Measurements from ENCODE around the gene LRP1B. TPM values are rescaled to one million over a fixed set of nuclear protein-coding genes. Genes with fewer than 3 reads are reported as not detected.

LRP1B gene
- polyA plus RNA-seq, 12 donors = 2.1 to 3.6 (median 3.0) TPM; not detected in 2

DNA sequence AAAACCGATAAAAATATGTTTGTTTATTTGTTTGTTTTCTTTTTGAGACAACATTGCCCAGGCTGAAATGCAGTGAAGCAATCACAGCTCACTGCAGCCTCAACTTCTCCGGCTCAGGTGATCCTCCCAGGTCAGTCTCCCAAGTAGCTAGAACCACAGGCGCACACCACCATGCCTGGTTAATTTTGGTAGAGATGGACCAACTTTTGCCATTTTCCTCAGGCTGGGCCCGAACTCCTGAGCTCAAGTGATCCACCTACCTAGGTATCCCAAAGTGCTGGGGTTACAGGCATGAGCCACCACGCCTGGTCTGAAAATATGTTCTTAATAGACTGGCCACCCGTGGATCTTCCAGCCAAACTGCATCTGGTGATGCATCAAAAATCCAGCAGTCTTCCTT, 1867.9 kb downstream of the LRP1B start:
- DNase-seq = no peak

DNA sequence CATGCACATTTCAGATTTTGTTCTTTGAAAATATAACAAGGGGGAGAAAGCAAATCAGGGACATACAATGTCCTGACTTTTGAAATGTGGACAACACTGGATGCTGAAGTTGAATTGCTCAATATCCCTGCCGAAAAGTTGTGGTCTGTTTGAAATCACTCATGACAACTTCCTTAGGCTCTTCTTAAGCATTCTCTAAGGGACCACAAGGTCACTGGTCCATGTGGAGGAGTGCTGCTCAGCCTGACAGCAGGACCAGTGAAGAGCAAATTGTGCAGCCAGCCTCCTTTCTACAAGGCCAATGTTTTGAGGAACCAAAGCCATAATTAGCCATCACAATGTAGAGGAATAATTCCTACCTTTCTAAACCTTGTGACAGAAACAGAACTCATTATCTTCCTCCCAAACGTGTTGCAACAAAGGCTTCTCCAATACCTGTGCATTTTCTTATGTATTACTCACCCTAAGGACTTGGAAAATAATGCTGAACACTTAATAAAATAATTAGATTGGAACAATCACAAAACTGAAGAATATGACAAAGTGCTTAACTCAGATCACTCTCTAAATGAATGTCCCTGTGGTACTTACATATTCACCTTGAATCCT, 1873.0 kb downstream of the LRP1B start:
- DNase-seq = no peak

DNA sequence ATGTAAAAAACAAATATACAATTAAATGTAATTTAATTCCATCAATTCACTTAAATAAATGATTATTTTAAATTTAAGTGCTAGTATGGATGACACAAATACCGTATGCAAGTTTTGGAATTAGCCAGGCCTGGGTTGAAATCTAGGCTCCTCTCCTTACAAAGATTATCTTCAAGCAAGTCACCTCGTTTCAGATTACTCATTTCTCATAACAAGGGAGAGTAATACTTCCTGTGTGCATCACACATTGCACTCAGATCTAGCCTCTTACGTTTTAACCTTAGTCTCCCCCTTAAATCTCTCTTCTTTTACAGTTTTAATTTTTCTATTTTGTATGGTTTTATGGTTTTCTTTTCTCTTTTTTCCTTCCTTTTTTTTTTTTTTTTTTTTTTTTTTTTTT, 1874.7 kb downstream of the LRP1B start:
- no peak for DNase-seq

DNA sequence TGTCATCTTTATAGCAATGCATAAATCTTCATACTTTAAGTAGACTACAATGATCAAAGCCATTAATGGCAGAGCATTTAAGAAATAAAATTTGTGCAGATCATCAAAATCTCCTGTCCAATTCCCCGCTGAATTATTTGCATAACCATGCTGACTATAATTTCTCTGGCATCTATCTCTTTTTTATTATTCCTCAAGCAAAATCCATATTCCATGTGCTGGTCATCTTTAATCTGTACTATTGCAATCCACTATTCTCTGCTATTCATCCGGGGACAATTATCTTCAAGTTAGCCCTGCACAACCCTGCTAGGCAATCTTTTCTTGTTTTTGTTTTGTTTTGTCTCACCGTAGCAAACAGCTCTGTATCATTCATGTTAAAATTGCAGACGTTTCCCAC, 1881.0 kb downstream of the LRP1B start:
- peak; percentile 31 for DNase-seq

DNA sequence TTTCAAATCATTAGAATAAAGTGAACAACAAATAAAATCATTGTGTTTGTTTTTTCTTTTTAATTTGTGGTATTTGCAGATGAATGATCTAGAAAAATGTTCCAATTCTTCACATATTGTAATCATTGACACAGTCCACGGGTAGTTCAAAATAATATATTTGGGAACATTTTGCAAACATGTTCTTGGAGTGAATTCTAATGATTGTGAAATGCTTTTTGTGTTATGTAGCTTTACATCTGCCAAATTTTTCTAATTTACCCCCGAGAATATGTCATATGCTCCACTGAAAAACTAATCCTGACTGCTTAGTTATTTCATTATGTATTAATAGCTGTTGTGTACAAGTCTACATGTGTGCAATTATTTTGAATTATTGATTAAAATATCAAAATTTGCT, 1882.2 kb downstream of the LRP1B start:
- DNase-seq = peak; percentile 57

DNA sequence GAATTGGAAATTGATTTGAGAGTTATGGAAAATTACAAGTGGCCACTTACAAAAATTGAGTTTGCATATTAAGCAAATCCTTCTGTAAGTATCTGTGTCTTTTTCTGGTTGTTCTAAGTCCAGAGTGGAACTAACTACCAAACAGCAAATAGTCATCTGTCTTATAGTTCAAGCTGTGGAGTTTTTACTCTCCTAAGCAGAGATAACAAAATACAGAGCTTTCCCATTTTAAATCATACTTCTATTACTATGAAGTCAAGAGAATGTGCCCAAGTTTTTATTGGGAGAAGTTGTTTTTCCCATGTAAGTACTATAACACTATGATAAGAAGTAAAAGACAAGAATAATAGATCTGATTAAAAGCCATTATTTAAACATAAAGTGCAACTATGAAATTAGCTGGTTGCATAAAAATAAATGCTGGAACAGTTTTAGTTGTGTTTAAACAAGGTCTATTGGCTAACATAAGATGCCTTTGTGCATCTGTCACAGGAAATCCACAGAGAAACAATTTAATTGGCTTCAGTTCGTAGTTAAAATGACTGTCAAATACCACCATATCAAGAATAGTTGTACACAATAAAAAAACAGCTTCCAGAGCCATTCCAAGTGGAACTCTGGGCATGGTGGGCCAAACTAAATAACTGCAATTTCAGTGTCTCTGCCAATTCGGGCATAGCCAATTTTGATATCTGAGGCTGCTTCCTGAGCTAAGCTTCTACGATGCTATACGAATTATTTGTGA, 1883.2 kb downstream of the LRP1B start:
- peak; percentile 24 for DNase-seq

DNA sequence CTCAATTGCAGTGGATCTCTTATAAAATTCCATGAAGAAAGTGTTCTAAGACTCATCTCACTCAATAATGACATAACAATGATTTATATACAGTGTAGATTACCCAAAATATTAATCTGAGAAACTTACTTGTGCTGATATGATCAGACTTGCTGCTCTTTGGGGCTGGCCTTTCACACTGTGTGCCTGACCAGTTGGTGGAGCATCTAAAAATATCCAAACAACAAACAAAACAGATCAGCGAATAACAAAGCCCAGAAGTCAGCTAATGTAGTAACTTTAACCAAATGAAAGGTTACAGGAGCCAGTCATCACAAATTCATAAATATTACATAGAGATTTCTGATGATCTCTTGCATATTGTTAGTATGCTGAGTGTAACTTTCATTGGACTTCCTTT, 1883.9 kb downstream of the LRP1B start:
- DNase-seq = no peak

DNA sequence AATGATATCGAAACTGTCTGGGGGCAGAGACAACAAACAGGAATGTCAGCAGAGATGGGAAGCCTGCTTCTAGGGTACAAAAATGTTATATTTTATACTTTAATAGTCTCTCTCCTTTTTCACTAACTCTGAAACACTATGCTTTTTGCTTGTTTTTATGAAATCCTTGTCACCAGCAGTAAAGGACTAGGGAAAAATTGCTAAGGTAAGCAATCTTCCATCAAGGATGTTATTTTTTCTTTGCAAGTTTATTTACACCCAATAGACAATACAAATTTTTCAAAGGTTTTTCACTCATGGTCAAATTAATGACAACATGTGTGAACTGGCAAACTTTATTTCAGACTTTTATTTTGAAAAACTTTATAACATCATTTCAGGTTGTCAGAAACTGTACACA, 1884.8 kb downstream of the LRP1B start:
- DNase-seq = no peak

DNA sequence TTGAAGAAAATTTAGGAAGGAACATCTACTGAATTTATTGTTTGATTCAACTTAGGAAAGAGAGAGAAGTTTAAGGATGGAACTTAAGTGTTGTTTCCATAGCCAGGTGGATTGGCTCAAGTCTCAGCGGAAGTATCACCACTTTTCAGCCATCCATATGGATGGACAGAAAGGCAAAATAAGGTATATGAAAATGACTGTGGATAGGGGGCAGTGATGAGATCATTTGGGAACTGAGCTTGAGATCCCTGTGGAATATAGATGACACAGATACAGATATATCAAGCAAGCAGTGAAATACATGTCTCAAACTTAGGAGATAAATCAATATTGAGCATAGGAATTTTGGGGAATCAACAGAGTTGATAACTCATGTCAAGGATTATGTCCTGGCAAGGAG, 1887.9 kb downstream of the LRP1B start:
- DNase-seq = no peak

DNA sequence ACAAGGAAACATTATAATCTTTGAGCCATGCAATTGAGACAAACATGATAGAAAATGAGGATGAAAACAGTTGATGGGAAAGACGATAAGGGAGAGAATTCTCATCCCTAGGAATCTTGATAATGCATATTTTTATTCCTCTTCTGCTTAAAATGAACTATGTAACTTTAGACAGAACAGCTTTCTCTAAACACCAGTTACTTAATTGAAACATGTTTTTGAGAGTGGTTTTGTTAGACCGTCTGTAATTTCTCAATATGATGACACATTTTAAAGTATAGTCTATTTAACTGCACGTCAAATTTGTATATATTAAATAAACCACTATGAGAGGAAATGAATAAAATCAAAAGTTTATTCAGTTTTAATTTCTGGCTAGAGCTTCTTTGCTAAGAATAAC, 1896.7 kb downstream of the LRP1B start:
- DNase-seq = no peak

DNA sequence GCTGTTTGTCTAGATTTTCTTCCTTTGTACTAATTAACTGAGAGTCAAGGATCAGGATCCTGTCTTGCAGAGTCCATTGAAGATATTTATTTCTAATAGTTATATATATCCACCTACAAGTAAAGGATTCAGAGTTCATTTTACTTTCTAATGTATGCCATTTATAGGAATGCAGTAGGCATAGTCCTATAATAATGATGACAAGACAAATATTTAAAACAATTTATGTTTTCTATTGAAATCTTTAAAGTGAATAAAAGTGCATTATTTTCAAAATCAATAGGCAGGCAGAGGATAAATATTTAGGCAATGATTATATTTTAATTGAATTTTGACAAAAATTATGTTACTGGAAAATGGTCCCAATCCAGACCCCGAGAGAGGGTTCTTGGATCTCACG, 1919.9 kb downstream of the LRP1B start:
- DNase-seq = no peak

DNA sequence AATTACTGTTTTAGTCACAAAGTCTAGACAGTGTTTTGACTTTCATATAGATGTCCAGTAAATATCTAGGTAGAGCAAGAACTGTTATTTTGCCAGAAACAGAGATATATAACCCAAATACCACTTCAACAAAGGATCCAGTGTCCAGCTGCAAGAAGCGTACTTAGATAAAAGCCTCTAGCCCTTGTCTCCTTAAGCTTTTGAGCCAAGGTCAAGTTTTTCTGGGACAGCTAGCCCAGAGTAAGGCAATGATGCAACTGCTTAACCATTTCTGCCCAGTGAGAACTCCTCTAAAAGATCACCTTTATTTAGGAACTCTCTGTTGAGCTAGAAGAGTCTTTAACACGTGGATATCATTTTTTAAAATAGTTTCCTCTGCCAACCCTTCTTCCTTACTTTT, 1925.7 kb downstream of the LRP1B start:
- no peak for DNase-seq

DNA sequence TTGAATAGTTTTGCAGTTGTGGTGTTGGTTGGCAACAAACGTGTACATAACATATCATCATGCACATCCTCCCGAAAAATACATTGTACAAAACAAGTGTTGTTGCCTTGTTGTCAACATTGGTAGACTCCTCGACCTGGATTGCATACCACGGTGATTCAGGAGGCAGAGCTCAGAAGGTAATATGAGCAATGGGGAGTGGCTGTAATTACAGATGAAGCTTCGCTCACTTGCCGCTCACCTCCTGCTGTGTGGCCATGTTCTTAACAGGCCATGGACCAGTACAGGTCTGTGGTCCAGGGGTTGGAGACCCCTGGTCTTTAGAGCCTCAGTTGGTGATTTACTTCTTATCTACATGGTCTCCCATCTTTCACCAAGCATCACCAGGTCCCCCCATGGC, 1927.5 kb downstream of the LRP1B start:
- no peak for DNase-seq

DNA sequence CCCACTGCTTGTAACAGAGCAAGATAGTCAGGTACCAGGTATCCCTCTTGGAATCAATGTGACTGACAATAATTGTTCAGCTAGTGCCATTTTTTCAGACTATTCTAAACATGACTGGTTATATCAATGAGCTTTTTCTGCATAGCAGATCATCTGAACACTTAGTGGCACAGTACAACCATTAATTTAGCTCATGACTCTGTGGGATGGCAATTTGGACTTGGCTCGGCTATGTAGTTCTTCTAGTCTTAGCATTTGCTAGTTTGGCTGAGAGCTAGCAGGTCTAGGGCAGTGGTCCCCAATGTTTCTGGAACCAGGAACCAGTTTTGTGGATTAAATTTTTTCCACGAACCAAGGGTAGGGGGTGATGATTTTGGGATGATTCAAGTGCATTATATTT, 1929.2 kb downstream of the LRP1B start:
- DNase-seq = no peak

DNA sequence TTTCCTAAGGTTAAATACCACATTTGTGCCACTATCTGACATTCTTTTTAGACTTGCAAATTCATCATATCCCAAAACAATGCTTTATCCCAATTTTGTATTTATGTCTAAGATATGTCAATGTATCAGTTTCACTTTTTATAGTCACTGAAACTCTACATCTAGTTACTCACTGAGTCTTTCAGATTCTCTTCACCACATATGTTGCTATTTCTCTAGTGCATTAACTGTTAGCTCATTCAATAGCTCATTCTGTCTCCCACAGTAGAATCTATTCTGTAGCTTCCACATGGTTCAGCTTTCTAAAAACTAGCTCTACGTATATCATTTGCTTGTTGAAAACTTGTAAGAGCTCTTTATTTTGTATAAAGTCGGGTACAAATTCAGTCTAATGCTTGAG, 1930.1 kb downstream of the LRP1B start:
- DNase-seq = no peak

DNA sequence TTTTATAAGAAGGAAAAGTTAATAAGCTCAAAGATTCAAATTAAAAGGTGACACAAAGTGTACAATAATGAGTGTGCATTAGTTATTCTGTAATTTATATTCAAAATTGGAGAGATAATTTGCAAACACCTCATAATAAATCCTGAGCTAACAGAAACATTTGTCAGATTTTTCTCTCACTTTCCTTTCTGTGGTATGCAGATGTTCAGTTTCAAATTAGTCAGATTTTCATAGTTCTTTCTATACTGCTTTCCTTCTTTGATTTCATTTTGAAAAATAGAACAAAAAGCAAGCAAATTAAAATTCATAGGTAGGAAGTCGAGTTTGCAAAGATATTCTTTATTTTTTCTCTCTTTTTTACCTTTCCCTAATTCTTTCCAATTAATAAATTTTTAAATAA, 1930.5 kb downstream of the LRP1B start:
- no peak for DNase-seq

DNA sequence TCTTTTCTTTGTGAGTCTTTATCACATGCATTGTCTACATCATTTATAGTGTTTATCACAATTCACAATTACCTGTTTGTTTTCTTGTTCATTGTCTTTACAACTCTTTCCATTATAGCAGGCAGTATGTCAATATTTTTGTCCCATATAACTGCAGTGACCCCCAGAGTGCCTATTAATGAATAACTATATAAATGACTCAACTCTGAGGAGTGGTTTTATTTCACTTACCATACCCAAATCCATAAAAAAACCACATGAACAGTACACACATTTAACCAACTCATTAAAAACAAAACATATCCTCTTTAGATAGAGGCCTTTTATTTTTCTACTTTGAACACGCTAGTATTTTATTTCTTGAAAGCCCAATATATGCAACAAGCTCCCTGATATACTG, 1931.5 kb downstream of the LRP1B start:
- no peak for DNase-seq

DNA sequence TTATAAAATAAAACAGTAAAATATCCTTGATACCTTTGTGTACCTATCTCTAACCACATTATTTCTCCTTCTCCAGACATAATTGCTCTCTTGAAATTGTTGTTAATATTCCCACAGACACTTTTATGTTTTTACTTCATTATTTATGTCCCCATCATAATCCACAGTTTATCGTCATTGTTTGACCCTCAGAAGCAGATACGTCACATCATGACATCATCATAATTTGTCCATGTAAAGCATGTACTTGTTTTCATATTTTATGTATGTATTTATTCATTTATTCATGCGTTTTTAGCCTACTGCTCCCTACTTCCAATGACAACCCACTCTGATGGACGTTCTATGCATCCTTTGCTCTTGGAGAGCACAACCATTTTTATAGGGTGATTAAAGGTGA, 1943.7 kb downstream of the LRP1B start:
- DNase-seq = no peak

DNA sequence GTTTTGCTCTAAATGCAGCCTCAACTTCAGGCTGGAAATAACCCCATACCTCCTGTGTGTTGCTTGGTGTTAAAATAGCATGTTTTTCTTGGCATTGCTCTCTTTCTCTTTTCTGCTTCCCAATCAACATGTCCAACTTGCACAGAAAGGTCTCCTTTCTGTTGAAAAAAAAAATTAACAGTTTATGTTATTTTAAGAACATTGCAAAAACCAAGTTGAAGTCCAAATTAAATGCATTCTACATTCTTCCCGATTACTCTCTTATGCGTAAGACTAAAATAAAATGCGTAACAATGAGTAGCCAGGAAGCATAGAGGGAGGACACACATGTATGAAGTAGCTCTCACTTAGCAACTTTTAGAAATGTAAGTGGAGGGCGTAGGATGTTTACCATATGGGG, 1944.5 kb downstream of the LRP1B start:
- DNase-seq = peak; percentile 5

DNA sequence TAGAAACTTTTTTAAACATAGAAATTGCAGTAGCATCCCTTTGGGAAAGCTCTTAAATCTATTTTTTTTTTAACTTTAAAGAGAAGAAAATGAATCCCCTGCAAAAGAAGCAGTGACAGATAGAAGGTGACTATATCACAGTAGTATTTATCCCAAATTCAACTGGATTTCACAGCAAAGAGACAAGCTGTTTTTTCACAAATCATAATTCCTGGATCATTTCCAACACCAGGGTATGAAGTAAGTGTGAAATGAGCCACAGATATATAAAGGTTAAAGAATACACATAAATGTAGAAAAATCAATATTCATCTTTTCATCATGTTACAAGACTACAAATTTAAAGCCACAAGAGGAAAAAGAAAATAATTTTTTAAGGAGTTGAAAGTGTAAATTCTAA, 1945.7 kb downstream of the LRP1B start:
- DNase-seq = no peak

DNA sequence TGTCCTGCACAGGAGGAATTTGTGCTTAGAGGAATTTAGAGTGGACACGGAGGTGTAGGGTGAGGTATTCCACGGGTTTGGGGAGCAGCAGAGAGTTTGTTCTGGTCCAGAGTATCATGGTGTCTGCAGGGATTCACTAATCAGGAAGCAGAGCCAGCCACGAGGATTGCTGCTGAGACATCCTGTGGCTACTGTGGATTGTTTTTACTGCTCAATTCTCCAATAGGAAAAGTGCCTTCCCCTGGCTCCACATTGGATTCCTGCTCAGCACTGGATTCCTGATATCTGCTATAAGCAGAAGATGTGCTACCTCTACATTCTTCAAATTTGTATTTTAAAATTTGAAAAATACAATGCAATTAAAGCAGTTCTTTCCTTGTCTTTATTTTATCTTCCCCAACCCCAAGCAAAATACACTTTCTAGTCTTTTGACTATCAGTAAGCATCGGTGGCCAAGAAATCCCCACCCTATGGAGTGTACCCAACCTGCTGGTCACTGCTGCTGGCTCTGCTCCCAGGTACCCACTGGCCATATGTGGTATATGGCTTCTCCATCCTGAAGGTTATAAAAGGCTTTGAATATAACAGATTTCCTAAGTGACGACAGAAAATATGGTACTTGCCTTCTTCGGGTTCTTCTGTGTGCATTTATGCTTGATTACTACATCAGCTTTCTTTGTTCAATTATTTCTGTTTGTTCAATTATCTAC, 1947.6 kb downstream of the LRP1B start:
- DNase-seq = no peak
